Measurements from ENCODE around the gene JCAD. TPM values are rescaled to one million over a fixed set of nuclear protein-coding genes. Genes with fewer than 3 reads are reported as not detected.

Gene JCAD
- total RNA-seq, 3 donors from 2014 or later (not counting 1 experiment from before 2014, with no cell fraction given), result 0.07 to 0.43 TPM; not detected in 1

DNA sequence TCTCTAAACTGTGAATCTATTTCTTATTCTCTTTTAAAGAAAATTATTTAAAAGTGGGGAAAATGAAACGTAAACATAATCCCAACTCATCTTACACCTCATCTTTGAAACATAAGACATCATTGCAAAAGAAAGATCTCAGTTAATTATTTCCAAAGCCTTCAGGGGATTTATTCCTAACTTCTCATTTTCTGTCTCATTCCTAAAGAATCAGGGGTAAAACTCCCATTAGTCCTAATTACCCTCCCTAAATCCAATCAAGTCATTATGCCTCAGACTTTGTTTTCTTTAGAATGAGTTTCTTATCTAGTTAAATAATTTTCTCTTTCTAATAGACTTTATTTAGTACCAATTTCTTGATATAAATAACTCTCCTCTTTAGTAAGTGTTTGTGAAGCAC is 39.7 kb upstream of the JCAD start:
- Histone ChIP-seq H3K27me3 (ENCODE audit: control insufficient read depth, insufficient read depth, low read length) (no peaks in the 10 kb centered on the region), H3K4me3 (ENCODE audit: low read length) (no peak overlapping the region), H3K4me1 (ENCODE audit: control insufficient read depth, insufficient read depth, low read length) (no peaks in the 10 kb centered on the region), H3K36me3 (ENCODE audit: control insufficient read depth, insufficient read depth, low read length) (no peaks in the 10 kb centered on the region), H3K9me3 (ENCODE audit: control insufficient read depth, insufficient read depth, low read length) (no peaks in the 10 kb centered on the region), H3K27ac (ENCODE audit: low read length) (no peak overlapping the region)
- no peaks in the 10 kb centered on the region for H3K9me3 Mint-ChIP-seq
- H3K4me3 Mint-ChIP-seq, result no peak overlapping the region
- no peak for DNase-seq
- no peaks in the 10 kb centered on the region for H3K36me3 Mint-ChIP-seq
- H3K4me1 Mint-ChIP-seq, result no peaks in the 10 kb centered on the region
- intact Hi-C loops (cut with micrococcal nuclease), result no loop called here
- no peak for TF ChIP-seq CTCF (IDR thresholded peaks at IDR 0.05)
- no CpG with 5 or more reads among the region's 1 CpG for WGBS (ENCODE audit: insufficient coverage)
- H3K27ac Mint-ChIP-seq, result no peak overlapping the region
- ATAC-seq, result no peak
- H3K27me3 Mint-ChIP-seq (ENCODE audit: low read depth in 2 of 2), result peaks cover 28 to 42% of the 10 kb centered on the region in 2 donors

- no peaks in the 10 kb centered on the region for H3K4me1 Mint-ChIP-seq
- no peaks in the 10 kb centered on the region for H3K27me3 ChIP-seq (ENCODE audit: control insufficient read depth, insufficient read depth, low read length)
- H3K36me3 Mint-ChIP-seq, result no peaks in the 10 kb centered on the region
- ATAC-seq (no peak), DNase-seq (no peak)
- no peak for TF ChIP-seq CTCF (IDR thresholded peaks at IDR 0.05)
- no peak overlapping the region for H3K4me3 ChIP-seq (ENCODE audit: low read length)
- H3K27ac ChIP-seq (ENCODE audit: low read length), result no peak overlapping the region
- H3K36me3 ChIP-seq (ENCODE audit: control insufficient read depth, insufficient read depth, low read length), result no peaks in the 10 kb centered on the region
- H3K4me1 ChIP-seq (ENCODE audit: control insufficient read depth, insufficient read depth, low read length), result no peaks in the 10 kb centered on the region
- H3K9me3 ChIP-seq (ENCODE audit: control insufficient read depth, insufficient read depth, low read length), result no peaks in the 10 kb centered on the region
- no peak overlapping the region for H3K27ac Mint-ChIP-seq
- WGBS (ENCODE audit: insufficient coverage), result 41% methylated on average over 3 of the region's 3 CpGs
- H3K4me3 Mint-ChIP-seq, result no peak overlapping the region
- peaks cover 23 to 38% of the 10 kb centered on the region in 2 donors for H3K27me3 Mint-ChIP-seq (ENCODE audit: low read depth in 2 of 2)
- intact Hi-C loops (cut with micrococcal nuclease), result no loop called here
- H3K9me3 Mint-ChIP-seq, result no peaks in the 10 kb centered on the region
Measured at GRCh38 chr10:30098629-30099028, 39.2 kb upstream of the JCAD start.

- Histone ChIP-seq H3K4me1 (ENCODE audit: control insufficient read depth, insufficient read depth, low read length) (no peaks in the 10 kb centered on the region), H3K36me3 (ENCODE audit: control insufficient read depth, insufficient read depth, low read length) (no peaks in the 10 kb centered on the region), H3K27ac (ENCODE audit: low read length) (no peak overlapping the region), H3K9me3 (ENCODE audit: control insufficient read depth, insufficient read depth, low read length) (no peaks in the 10 kb centered on the region), H3K27me3 (ENCODE audit: control insufficient read depth, insufficient read depth, low read length) (no peaks in the 10 kb centered on the region), H3K4me3 (ENCODE audit: low read length) (no peak overlapping the region)
- intact Hi-C loops (cut with micrococcal nuclease), result no loop called here
- no peak for TF ChIP-seq CTCF (IDR thresholded peaks at IDR 0.05)
- H3K4me3 Mint-ChIP-seq, result no peak overlapping the region
- no peaks in the 10 kb centered on the region for H3K36me3 Mint-ChIP-seq
- H3K27ac Mint-ChIP-seq, result no peak overlapping the region
- H3K9me3 Mint-ChIP-seq, result no peaks in the 10 kb centered on the region
- ATAC-seq (no peak), DNase-seq (no peak)
- H3K27me3 Mint-ChIP-seq (ENCODE audit: low read depth in 2 of 2), result peaks cover 23 to 43% of the 10 kb centered on the region in 2 donors
- H3K4me1 Mint-ChIP-seq, result no peaks in the 10 kb centered on the region
- 96% methylated on average over 3 of the region's 4 CpGs for WGBS (ENCODE audit: insufficient coverage)
Measured at GRCh38 chr10:30096564-30096963, 37.2 kb upstream of the JCAD start.

- Mint-ChIP-seq H3K27me3 (ENCODE audit: low read depth in 2 of 2) (peaks cover 23 to 43% of the 10 kb centered on the region in 2 donors), H3K27ac (no peak overlapping the region), H3K9me3 (no peaks in the 10 kb centered on the region), H3K4me3 (no peak overlapping the region), H3K36me3 (no peaks in the 10 kb centered on the region), H3K4me1 (no peaks in the 10 kb centered on the region)
- Histone ChIP-seq H3K9me3 (ENCODE audit: control insufficient read depth, insufficient read depth, low read length) (no peaks in the 10 kb centered on the region), H3K36me3 (ENCODE audit: control insufficient read depth, insufficient read depth, low read length) (no peaks in the 10 kb centered on the region), H3K27ac (ENCODE audit: low read length) (no peak overlapping the region), H3K27me3 (ENCODE audit: control insufficient read depth, insufficient read depth, low read length) (no peaks in the 10 kb centered on the region), H3K4me3 (ENCODE audit: low read length) (no peak overlapping the region), H3K4me1 (ENCODE audit: control insufficient read depth, insufficient read depth, low read length) (no peaks in the 10 kb centered on the region)
- intact Hi-C loops (cut with micrococcal nuclease), result no loop called here
- 72% methylated on average over 6 of the region's 6 CpGs for WGBS (ENCODE audit: insufficient coverage)
- DNase-seq, result no peak
- TF ChIP-seq CTCF (IDR thresholded peaks at IDR 0.05), result no peak
- ATAC-seq, result no peak
Measured at GRCh38 chr10:30095631-30096422, 36.4 kb upstream of the JCAD start.
